Stimulated activated CD4-positive, alpha-beta T cell treated with anti-CD3 and anti-CD28 coated beads, Interleukin-2, amount 100 ng/mL, for 24 hours (primary cell): ENCODE data around the gene ERBB2.

ENCODE experiments used
- DNase-seq, 2 donors: peaks; one replicate each; pipeline ENCODE4 v3.0.0-alpha.2; 2020

ERBB2 gene

GRCh38 chr17:39666231-39666600 lies 33.6 kb upstream of the ERBB2 start:
- DNase-seq, result no peak

GRCh38 chr17:39666601-39667261 lies 33.1 kb upstream of the ERBB2 start:
- DNase-seq, result no peak

GRCh38 chr17:39667262-39667944 lies 32.5 kb upstream of the ERBB2 start:
- no peak for DNase-seq

- peak; percentile 80 to 83 for DNase-seq
Observed at GRCh38 chr17:39667945-39668924, 31.6 kb upstream of the ERBB2 start, which contains the start of gene PNMT. Gene PNMT, plus strand, starts transcription at chr17:39668453. Its CDS starts 23 bp downstream, at chr17:39668476.

- DNase-seq, result no peak
Observed at GRCh38 chr17:39669897-39670735, 29.7 kb upstream of the ERBB2 start.

- no peak for DNase-seq
Observed at GRCh38 chr17:39670746-39671145, 29.1 kb upstream of the ERBB2 start.

GRCh38 chr17:39671651-39672521 lies 28.0 kb upstream of the ERBB2 start:
- no peak for DNase-seq

- DNase-seq, result no peak
Observed at GRCh38 chr17:39672522-39673334, 27.1 kb upstream of the ERBB2 start.

GRCh38 chr17:39673335-39674081 lies 26.4 kb upstream of the ERBB2 start:
- DNase-seq, result no peak

- no peak for DNase-seq
Observed at GRCh38 chr17:39674179-39674578, 25.7 kb upstream of the ERBB2 start.

- no peak for DNase-seq
Observed at GRCh38 chr17:39674702-39675389, 25.0 kb upstream of the ERBB2 start.

GRCh38 chr17:39675390-39676082 lies 24.3 kb upstream of the ERBB2 start:
- DNase-seq, result no peak

GRCh38 chr17:39676198-39676819 lies 23.6 kb upstream of the ERBB2 start:
- DNase-seq, result peak in 1 of 2 donors; percentile 33

- no peak for DNase-seq
Observed at GRCh38 chr17:39677072-39677471, 22.8 kb upstream of the ERBB2 start.

- no peak for DNase-seq
Observed at GRCh38 chr17:39677542-39678339, 22.1 kb upstream of the ERBB2 start.

- DNase-seq, result no peak
Observed at GRCh38 chr17:39678340-39679116, 21.3 kb upstream of the ERBB2 start.
